SH-SY5Y (cell line): ENCODE data around the gene RABL6.

Experiments used
- GATA2 ChIP-seq: IDR thresholded peaks from 2 replicates; pipeline ENCODE4 v1.6.1; 2011; ENCODE audit warnings: mild to moderate bottlenecking, low read depth, low read length
- GATA3 ChIP-seq: IDR thresholded peaks from 2 replicates; pipeline ENCODE4 v1.6.1; 2011; ENCODE audit warnings: low read depth, mild to moderate bottlenecking, low read length, moderate library complexity

DNA sequence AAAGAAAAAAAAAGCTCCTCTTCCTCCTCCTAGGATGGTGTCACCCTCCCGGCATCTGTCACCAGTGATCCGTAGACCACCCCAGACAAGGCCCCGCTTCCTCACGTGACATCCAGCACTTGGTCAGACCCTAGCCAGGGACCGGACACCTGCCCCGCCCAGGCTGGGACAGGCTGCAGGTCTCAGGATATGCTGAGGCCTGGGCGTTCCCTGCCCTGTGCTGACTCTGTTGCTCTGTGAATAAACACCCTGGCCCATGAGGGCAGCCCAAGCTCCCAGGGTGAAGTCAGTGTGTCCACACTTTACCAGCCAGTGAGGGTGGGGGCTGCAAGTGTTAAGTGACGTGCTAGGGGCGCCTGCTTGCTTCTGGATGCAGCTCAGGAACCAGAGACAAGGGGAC, 52.8 kb downstream of the RABL6 start:
- no peak for TF ChIP-seq GATA2
- no peak for TF ChIP-seq GATA3
